ENCODE data around the gene GGT1. TPM values are rescaled to one million over a fixed set of nuclear protein-coding genes. Genes with fewer than 3 reads are reported as not detected.
A peak's percentile ranks its signal among the peaks of the same experiment; 100 is the strongest.
"Not testable (repeated sequence)": the region's sequence is repeated elsewhere in the genome, so short reads cannot be mapped to it uniquely, and the experiment has no call there.

Gene GGT1
- total RNA-seq, 1 experiment from 2014 or later = 13.1 TPM

DNA sequence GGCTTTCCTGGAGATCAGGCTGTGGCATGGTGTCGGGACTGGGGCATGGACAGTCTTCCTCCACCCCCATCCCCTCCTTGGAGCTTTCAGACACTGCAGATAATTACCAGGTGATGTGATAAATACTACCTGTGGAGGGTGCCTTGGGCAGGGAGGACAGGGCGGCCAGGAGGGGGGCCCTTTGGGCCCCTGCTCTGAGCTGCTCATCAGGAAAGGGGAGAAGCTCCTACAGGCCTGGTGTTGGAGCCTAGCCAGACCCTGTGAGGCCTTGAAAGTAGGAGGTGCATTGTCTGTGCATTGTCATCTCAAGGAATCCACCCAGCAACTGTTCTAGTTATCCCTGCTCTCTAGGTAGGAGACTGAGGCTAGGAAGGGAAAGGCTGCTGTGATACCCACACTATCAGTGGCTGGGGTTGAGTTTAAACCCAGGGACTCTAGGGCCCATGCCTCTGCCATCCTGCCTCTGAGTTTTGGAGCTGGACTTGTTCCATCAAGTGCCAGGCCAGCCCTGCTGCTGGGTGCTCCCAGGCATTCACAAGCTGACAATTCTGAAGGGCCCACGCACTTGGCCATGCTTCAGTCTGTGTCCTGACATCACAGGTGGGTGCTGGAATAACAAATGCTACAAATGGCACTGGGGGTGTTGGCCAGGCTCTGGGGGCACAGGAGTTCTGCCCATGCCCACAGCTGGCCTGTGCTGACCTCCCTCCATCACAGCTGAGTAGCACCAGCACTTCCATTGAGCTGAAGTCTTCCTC, 2.9 kb upstream of the GGT1 start:
- not testable (repeated sequence) for DNase-seq (ENCODE audit: low spot score)

DNA sequence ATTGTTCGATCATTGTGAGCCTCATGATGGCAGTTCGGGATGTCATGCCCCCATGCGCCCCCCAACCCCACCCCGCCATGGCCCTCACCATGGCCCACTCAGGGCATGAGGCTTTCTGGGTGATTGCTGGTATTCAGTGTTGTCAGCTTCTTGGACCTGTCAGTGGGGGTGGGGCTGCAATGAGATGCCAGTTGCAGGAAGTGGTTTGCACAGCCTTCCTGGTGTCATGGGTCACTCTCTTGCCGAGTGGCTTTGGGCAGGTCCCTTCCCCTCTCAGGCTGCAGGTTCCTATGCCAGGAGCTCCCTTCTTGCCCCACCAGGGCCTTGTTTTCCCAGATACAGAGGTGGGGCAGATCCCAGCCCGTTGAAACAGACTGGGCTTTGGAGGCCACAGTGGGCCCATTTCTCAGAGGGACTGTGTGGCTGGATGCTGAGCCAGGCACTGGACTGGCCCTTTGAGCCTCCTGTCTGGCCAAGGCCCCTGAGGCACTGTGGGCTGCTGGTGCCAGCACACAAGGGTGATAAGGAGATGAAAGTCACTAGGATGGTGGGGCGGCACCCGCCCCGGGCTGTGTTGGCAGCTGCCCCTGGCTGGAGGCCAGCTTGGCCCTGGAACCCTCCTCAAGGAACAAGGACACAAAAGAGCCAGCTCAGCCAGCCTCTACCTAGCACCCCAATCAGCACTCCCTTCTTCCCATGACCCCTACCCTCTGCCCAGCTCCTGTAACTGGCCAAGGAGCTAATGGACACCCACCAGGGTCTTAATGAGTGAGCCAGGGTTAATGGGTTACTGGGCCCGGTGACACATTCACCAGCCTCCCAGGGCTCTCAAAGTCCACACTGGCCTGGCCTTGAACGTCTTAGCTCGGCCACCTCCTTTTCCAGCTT, 1.5 kb upstream of the GGT1 start:
- DNase-seq (ENCODE audit: low spot score) = no peak

DNA sequence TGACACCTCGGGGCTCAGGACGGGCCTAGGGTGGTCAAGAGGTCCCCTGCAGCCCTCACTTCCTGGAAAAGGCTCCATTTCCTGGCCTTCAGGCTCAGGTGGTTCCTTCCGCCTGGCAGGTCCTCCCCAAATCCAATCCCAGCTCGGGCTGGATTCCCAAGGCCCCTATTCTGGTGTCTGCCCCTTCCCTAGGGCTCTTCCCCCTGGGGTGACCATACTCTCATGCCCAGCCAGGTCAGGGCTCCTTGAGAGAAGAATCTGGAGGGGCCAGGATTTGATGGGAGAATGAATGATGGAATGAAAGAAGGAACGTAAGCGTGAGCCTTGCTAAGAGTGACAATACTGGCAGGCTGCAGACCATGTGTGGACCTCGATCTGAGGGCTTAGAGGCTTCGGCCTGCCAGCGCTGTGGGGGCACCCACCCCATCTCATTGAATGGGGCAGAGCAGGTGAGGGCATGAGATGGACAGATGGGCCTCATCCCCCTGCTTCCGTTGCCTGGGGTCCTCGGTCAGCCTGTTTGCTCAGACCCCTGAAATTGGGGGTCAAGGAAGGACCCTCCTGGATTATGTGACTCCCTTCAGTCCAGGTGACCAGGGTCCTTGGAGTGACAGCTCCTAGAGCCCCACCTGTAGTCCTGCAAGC, 766 bp upstream of the GGT1 start:
- DNase-seq (ENCODE audit: low spot score) = not testable (repeated sequence)

DNA sequence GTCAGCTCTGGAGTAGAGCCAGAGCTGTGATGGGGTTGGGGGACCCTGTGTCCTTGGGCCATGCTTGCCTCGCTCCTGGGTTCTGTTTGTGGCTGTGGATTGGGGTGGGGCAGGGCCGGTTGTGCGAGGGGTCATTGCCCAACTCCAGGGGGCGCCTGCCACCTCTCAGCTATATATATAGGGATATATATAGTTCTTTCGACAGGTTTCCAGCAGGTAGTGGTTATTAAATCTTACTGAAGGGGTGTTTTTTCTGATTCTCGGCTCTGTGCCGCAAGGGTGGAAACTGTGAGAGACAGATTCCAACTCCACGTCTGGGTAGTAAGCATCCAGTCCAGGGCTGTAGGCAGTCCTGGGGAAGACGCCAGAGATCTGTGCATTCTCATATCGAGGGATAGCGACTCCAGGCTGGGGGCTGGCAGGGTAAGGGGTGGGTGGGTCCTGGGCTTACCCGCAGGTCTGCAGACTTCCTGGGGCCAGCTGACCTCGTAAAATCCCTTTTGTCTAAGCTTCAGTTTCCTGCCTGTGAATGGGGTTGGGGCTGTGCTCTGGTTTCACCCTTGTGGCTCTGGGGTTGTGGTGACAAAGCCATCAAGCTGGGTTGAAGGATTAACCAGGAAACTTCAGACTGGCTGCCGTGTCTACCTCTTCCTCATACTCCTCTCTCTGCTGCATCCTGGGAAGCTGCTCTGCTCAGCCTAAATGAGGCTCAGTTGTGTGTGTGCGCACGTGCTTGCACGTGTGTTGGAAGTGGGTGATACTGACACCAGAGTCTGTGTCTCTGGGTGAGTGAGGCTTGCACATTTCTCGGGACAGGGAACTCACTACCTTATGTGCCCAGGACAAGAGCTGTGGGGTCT, 1.0 kb downstream of the GGT1 start:
- DNase-seq (ENCODE audit: low spot score) = not testable (repeated sequence)

DNA sequence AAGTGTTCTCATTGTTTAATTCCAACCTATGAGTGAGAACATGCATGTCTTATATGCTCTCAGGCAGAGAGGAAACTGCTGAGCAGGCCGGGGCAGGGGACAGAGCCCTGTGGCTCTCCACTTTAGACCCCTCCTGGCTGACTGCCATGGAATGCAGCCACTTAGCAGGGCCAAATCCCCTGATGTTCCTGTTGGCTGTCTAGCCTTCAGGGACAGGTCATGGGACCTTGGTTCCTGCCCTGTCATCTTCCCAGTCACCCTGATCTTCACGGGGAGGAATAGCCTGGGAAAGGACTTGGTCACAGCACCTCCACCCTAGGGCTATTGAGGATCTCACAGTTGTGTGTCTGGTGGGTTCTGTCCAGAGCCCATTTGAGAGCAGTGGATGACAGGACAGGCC, 3.3 kb downstream of the GGT1 start:
- not testable (repeated sequence) for DNase-seq (ENCODE audit: low spot score)

DNA sequence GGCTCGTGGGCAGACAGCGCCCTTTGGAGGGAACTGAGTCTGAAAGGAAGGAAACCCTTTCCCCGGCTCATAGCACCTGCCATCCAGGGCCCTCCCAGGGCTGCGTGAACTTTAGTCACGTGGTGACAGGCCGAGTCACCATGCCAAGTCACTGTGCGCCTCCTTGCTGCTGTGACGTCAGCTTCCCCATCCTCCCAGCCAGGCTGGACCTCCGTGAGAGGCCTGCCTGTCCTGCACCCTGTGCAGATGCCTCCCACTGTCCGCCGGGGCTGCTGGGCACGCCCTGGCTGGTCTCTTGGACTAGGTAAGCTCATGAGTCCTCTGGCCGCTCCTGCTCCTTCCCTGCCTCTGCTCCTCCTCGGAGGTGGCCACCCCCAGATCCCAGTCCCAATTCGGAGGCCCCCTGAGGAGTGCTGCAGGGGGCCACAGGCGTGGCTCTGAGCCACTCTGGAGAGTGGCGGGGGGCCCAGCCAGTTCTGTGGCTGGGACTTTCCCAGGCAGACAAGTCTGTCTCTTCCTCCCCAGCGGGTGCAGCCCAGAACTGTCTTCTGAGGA, 4.5 kb downstream of the GGT1 start:
- peak; percentile 47 for DNase-seq (ENCODE audit: low spot score)

DNA sequence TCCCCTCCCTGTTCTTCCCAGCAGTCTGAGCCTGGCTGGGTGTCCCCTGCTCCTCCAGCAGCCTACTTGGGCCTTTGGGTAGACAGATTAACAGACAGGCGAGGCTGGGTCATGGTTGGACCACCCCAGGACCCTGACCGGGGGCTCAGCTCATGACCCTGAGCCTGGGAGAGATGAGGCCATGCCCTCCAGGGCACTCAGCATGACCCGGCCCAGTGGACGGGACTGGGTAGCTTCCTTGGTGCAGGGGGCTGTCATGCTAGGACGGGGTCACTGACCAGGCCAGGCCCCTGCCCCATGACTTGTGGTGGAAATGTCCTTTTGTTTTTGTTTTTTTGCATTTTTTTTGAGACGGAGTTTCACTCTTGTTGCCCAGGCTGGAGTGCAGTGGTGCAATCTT, 5.3 kb downstream of the GGT1 start:
- DNase-seq (ENCODE audit: low spot score) = not testable (repeated sequence)

DNA sequence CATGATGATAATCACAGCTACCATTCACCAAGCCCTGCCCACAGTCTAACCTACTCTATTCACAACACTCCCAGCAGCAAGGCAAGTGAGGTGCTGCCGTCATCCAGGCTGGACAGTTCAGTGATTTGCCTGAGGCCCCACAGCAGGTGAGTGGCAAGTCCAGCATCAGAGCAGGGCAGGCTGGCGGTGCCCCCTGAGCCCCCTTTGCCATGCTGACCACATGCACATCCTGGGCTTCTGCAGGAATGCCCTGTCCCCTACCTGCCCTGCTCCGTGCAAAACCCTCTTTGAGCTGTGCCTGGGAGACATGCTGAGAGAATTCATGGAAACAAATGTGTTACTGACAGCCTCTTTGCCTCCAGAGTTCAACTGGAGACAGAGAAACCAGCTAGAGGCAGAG, 6.9 kb downstream of the GGT1 start:
- DNase-seq (ENCODE audit: low spot score) = not testable (repeated sequence)

DNA sequence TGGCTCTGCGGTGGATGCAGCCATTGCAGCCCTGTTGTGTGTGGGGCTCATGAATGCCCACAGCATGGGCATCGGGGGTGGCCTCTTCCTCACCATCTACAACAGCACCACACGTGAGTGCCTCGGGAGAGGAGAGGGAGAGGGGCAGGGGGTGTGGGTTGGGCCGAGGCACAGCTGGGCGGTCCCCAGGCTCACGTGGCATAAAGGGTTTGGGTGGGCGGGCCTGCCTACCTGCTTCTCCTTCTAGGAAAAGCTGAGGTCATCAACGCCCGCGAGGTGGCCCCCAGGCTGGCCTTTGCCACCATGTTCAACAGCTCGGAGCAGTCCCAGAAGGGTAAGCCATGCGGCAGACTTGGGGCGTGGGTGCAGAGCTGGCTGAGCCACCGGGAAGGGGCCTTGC, 11.8 kb downstream of the GGT1 start:
- not testable (repeated sequence) for DNase-seq (ENCODE audit: low spot score)

DNA sequence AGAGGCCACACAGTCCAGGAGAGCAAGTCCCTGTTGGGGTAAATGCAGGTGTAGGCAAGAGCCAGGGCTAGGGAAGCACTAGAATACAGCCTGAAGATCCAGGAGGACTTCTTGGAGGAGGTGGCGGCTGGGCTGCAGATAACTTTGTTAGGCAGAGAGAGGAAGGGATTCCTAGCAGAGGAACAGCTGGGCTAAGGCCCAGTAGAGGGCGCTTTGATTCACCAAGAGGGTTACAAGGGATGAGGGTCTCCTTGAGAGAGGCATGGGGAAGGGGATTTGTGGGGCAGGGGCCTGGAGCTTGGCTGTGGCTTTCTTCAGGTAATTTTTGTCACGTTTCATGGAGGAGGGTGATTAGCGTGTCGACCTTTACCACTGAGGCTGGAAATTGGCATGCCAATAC, 18.3 kb downstream of the GGT1 start:
- not testable (repeated sequence) for DNase-seq (ENCODE audit: low spot score)

DNA sequence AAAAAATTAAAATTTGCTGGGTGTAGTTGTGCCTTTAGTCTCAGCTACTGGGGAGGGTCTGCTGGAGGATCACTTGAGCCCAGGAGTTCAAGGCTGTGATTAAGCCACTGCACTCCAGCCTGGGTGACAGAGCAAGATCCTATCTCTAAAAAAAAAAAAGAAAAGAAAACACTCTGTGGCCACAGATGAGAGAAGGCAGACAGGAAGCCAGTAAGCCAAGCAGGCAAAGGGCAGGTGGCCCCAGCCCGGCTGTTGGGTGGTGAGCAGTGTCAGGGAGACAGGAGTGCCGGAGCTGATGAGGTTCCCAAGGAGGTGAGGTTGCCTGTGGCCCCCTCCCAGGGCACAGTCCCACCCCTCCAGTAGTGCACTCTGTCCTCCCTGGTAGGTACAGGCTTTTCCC, 19.6 kb downstream of the GGT1 start:
- not testable (repeated sequence) for DNase-seq (ENCODE audit: low spot score)

DNA sequence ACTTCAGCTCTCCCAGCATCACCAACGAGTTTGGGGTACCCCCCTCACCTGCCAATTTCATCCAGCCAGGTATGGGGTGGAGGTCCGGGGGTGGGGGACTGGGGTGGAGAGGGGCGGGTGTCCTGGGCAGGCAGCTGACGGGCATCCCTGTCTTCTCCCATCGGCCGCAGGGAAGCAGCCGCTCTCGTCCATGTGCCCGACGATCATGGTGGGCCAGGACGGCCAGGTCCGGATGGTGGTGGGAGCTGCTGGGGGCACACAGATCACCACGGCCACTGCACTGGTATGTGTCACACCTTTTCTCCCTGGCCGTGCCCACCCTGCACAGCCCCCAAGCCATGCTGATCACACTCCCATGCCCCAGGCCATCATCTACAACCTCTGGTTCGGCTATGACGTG, 24.9 kb downstream of the GGT1 start:
- not testable (repeated sequence) for DNase-seq (ENCODE audit: low spot score)

DNA sequence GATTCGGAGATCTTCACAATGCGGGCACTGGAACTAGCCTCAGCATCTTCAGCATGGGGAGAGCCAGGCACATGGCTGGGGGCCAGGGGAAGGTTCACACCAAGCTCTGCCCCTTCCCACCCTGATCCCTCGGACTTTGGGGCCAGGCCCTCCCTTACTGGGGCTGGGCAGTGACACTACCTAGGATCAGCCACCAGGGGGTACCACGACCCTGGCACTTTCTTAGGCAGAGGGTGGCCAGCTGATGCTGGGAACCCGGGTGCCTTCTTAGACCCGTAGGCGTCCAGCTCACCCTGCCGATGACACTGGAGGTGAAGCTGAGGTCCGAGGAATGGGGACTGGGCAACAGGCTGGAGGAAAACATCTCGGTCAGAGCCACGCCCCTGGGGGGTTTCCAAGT, 26.1 kb downstream of the GGT1 start:
- DNase-seq (ENCODE audit: low spot score) = not testable (repeated sequence)

DNA sequence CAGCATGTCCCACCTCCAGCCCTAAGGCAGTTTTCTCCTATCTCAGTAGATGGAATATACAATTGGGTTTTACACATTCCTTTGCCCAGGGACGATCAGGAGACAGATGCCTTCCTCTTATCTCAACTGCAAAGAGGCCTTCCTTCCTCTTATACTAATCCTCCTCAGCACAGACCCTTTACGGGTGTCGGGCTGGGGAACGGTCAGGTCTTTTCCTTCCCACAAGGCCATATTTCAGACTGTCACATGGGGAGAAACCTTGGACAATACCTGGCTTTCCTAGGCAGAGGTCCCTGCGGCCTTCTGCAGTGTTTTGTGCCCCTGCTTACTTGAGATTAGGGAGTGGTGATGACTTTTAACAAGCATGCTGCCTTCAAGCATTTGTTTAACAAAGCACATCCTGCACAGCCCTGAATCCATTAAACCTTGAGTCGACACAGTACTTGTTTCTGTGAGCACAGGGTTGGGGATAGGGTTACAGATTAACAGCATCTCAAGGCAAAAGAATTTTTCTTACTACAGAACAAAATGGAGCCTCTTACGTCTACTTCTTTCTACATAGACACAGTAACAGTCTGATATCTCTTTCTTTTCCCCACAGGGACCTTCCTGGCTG, 27.9 kb downstream of the GGT1 start:
- DNase-seq (ENCODE audit: low spot score) = not testable (repeated sequence)

DNA sequence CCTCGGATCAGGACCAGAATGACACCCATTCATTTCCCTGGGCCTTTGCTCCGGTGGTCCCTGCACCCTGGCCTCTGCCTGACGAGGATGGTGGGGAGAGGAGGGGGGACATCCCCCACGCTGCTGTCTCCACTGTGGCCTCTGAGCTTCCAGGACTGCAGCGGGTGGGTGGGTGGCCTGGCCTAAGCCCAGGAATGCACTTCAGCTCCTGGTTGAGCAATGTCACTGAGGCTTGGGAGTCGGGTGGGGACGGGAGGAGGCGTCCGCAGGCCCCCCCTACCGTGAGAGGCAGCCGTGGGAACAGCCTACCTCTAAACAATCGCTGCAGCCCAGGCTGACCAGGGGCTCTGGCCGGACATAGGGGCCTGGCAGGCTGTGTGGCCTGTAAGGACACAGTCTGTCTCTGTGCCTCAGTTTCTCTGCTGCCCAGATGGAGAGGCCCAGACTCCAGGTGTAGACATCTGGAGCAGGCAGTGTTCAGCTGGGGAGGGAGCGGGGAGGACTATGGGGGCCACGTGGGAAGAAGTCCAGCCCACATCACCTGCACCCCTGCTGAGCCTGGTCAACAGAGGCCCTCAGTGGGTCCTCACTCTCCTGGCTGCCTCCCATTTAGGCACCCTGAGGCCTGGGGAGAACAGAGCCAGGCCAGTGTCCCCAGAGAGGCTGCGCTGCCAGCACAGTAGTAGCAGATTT, 28.6 kb downstream of the GGT1 start:
- DNase-seq (ENCODE audit: low spot score) = not testable (repeated sequence)

DNA sequence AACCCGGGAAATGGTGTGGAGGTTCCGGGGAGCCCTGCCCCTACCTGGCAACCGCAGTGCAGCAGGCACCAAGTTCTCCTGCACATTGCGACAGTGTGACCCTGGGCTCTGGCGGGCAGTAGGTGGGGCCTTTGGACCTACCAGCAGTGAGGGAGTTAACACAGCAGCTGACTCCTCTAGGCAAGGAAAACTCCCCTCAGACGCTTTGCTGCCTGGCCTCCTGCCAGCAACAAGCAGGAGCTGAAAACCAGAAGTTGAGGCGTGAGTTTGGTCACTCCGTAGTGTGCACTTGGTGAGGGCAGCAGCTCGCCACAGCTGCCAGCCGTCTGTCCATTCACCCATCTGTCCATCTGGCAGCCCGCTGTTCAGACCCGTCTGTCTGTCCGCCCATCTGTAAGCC, 29.6 kb downstream of the GGT1 start:
- DNase-seq (ENCODE audit: low spot score) = not testable (repeated sequence)

DNA sequence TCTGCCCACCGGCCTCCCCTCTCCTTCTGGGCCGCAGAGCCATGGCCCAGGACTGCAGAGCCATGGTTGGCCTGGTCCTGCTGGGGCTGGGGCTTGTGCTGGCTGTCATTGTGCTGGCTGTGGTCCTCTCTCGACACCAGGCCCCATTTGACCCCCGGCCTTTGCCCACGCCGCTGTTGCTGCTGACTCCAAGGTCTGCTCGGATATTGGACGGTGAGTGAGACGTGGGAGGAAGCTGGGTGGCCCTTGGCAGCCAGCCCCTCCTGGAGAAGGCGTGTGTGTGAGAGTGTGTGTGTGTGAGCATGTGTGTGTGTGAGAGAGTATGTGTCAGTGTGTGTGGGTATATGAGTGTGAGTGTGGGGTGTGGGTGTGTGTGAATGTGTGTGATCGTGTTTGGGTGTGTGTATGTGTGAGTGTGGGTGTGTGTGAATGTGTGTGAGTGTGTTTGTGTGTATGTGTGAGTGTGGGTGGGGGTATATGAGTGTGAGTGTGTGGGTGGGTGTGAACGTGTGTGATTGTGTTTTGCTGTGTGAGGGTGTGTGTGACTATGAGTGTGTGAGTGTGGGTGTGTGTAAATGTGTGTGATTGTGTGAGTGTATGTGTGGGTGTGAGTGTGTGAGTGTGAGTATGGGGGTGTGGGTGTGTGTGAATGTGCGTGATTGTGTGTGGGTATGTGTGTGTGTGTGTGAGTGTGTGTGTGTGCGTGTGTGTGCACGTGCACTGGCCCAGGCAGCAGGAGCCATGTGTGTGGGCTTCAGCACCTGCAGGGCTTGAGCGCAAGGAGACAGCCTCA, 30.4 kb downstream of the GGT1 start:
- DNase-seq (ENCODE audit: low spot score) = not testable (repeated sequence)

DNA sequence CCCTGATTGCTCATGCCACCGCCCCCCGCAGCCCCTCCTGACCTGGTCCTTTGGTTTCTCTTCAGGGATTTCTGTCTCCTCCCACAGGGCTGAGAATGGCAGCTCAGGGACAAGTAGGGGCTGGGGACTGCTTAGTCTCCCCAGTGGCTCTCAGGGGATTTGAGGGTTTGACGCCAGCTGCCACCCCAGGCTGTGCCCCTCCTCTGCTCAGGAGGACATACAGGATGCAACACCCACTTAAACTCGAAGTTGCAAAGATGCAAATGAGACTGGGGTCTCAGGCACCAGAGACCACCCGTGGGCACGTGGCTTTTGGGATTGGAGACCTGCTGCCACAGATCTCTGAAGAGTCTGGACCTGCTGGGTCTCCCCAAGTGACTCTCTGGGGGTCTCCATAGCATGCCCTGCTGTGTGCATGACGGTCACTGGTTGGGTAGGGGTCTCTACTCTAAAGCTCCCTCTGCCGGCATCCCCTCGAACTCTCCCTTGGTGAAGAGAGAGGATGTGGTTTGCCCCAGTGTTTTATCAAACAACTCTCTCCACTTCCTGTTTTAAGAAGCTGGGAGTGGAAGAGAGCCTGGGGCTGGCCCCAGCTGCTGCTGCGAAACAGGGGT, 31.9 kb downstream of the GGT1 start:
- DNase-seq (ENCODE audit: low spot score) = not testable (repeated sequence)

DNA sequence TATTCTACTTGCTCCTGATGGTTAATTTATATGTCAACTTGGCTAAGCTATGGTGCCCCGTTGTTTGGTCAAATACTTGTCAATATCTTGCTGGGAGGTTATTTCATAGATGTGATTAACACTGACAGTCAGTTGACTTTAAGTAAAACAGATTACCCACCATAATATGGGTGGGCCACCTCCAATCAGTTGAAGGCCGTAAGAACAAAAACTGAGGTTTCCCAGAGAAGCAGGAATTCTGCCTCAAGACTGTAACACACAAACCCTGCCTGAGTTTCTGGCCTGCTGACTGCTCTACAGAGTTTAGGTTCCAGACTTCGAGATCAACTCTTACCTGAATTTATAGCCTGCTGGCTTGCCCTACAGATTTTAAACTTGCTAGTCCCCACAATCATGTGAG, 33.5 kb downstream of the GGT1 start:
- DNase-seq (ENCODE audit: low spot score) = not testable (repeated sequence)
